ENCODE measurements around the gene PPIL1.

The PPIL1 gene

DNA sequence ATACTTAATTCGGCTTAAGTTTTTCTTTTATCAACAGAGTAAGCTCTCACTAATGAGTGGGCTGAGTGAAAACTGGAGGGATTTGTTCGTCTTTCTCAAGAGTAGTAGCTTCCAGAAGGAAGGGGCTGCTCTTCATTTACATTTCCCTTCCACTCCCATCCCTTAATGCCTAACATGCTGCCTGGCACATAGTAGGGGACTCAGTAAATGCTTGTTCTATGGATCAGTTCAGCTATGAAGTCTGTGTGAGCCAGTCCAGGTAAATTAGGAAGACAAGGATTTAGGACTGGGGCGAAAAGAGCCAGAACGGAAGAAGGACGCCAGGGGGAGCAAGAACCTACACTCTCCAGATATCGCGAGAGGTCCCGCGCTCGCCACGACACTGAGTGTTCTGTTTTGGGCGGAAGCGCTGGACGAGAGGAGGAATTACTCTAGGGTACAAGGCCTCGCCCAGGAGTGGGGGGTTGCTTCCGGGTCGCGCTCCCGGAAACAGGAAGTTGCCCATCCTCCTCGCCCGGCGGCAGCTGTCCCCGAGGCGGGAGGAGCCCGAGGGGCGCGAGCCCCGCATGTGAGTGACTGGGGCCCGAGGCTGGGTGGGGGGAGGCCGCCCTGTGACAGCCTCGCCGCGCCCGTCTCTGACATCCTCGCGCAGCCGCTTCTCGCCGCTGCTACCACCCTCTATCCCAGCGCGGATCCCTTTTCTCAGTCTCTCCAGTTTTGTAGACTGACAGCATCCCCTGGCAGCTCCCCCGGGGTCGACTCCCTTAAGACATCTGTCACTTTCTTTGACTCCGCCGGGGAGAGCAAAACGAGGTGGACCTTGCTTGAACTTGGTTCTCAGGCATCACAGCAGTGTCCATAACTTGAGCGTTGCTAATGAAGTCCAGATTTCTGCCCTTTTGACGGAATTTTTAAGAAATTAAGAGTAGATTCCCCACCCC lies 11.1 kb upstream of the PPIL1 start, which contains the start of gene C6orf89:
Gene C6orf89 (plus strand): TSS at position 492 of the 941 bp plus-strand sequence. CDS start 13,493 bp downstream, outside the sequence.
- peak within 1 kb of the TSS; percentile 85 for H3K4me3 ChIP-seq (ENCODE audit: low read depth, low read length)
- DNase-seq = peak; percentile 98
- peak; percentile 89 for TF ChIP-seq CTCF (IDR thresholded peaks at IDR 0.05; ENCODE audit: low read depth, low read length)
- H3K9me3 ChIP-seq = no peaks in the 10 kb centered on the region
- no peaks in the 10 kb centered on the region for H3K36me3 ChIP-seq
- H3K27me3 ChIP-seq = no peaks in the 10 kb centered on the region
- peaks cover 9% of the 10 kb centered on the region for H3K4me1 ChIP-seq

DNA sequence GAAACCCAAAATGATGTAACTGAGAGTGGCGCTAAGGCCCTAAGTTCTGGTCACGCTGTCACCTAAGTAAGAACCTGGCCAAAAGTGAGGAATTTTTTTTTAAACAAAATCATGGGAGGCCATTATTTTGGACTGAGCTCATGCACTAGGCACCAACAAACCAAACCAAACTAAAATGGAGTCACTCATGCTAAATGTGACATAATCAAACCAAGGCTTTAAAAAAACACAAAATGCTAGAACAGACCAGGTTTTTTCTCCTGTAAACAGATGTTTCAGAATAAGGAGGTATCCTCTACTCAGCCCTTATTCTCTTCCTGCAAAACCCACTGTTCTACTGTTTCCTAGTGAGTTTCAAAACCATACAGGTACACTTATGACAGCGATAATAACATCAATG lies 10.0 kb upstream of the PPIL1 start:
- H3K4me1 ChIP-seq = peaks cover 9% of the 10 kb centered on the region
- no peaks in the 10 kb centered on the region for H3K27me3 ChIP-seq
- no peak for DNase-seq
- H3K4me3 ChIP-seq (ENCODE audit: low read depth, low read length) = no peak overlapping the region
- H3K9me3 ChIP-seq = no peaks in the 10 kb centered on the region
- H3K36me3 ChIP-seq = no peaks in the 10 kb centered on the region
- no peak for TF ChIP-seq CTCF (IDR thresholded peaks at IDR 0.05; ENCODE audit: low read depth, low read length)

DNA sequence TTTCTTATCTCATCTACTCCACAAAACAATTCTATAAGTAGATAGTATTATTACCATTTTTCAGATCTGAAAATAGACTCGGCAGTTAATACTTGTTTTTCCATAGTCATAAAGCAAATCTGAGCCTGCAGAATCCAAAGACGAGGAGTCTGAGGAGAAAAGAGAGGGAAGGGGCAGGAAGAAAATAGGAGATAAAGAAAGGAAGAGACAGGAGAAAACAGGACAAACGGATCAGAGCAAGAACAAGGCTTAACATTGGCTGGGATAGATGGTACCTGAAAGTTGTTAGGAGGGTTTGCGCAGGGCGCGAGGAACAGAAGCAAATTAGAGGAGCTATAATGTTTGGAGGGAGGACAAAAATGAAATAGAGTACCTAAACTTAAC lies 639 bp upstream of the PPIL1 start:
- Histone ChIP-seq H3K36me3 (peaks cover 23% of the 10 kb centered on the region), H3K4me1 (peaks cover 2% of the 10 kb centered on the region; the same call in 1 of the 2 replicates), H3K9me3 (no peaks in the 10 kb centered on the region), H3K27me3 (no peaks in the 10 kb centered on the region), H3K4me3 (ENCODE audit: low read depth, low read length) (peak overlapping the region; percentile 96)
- DNase-seq = no peak
- TF ChIP-seq CTCF (IDR thresholded peaks at IDR 0.05; ENCODE audit: low read depth, low read length) = no peak

GRCh38 chr6:36873612-36874442 lies 776 bp downstream of the PPIL1 start:
- H3K4me1 ChIP-seq = peaks cover 2% of the 10 kb centered on the region; the same call in 1 of the 2 replicates
- peaks cover 28% of the 10 kb centered on the region for H3K36me3 ChIP-seq
- no peak for DNase-seq
- TF ChIP-seq CTCF (IDR thresholded peaks at IDR 0.05; ENCODE audit: low read depth, low read length) = peak; percentile 51
- no peaks in the 10 kb centered on the region for H3K27me3 ChIP-seq
- H3K4me3 ChIP-seq (ENCODE audit: low read depth, low read length) = peak overlapping the region; percentile 96
- H3K9me3 ChIP-seq = no peaks in the 10 kb centered on the region

DNA sequence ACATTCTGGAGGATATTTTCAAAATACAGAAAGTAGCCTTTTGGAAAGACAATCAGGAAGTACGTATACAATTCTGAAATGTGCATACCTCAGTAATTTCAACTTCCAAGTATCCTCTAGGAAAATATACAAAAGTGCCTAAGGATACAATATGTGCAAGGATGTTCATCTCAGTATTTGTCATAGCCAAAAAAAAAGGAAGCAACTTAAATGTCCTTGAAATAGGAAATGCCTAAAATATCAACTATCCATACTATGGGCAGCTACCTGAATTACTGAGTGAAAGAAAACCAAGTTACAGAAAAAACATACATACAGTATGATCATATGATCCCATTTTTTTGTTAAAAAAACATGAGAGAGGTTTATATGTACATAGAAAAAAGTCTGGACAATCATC lies 1.5 kb downstream of the PPIL1 start:
- DNase-seq = no peak
- peak overlapping the region; percentile 96 for H3K4me3 ChIP-seq (ENCODE audit: low read depth, low read length)
- H3K36me3 ChIP-seq = peaks cover 34% of the 10 kb centered on the region
- no peak for TF ChIP-seq CTCF (IDR thresholded peaks at IDR 0.05; ENCODE audit: low read depth, low read length)
- H3K27me3 ChIP-seq = no peaks in the 10 kb centered on the region
- peaks cover 2% of the 10 kb centered on the region; the same call in 1 of the 2 replicates for H3K4me1 ChIP-seq
- no peaks in the 10 kb centered on the region for H3K9me3 ChIP-seq
